Gastroesophageal sphincter (tissue), 4 donors: ENCODE measurements around the gene TNFSF4. TPM values are rescaled to one million over a fixed set of nuclear protein-coding genes. Genes with fewer than 3 reads are reported as not detected.

Experiments
- ATAC-seq: fragments of 150-250 bp; one replicate; pipeline ENCODE4 v1.9.1; 2016; ENCODE audit warnings: mild to moderate bottlenecking, moderate library complexity
- H3K27ac ChIP-seq, 4 donors: fragments of 200-600 bp; sonication (generic) in 3 of 4; 1 replicate in 3 of 4; 2 replicates in 1 of 4; pipeline ENCODE4 v1.5.1; 2016 to 2019
- H3K27me3 ChIP-seq: fragments of 200-600 bp; sonication (generic); one replicate; pipeline ENCODE4 v1.5.1; 2019
- H3K36me3 ChIP-seq, 2 donors: fragments of 200-600 bp; sonication (generic); one replicate each; pipeline ENCODE4 v1.5.1; 2019; ENCODE audit warnings: control low read depth in 1 of 2
- H3K4me1 ChIP-seq, 3 donors: fragments of 200-600 bp; sonication (generic); 1 replicate in 2 of 3; 2 replicates in 1 of 3; pipeline ENCODE4 v1.5.1; 2016 to 2019; ENCODE audit warnings: control low read depth in 2 of 3
- H3K4me3 ChIP-seq, 2 donors: fragments of 200-600 bp; sonication (generic); one replicate each; pipeline ENCODE4 v1.5.1; 2019; ENCODE audit warnings: mild to moderate bottlenecking in 1 of 2, moderate library complexity in 1 of 2
- H3K9me3 ChIP-seq, 3 donors: fragments of 200-600 bp; sonication (generic); one replicate each; pipeline ENCODE4 v1.5.1; 2017 to 2019; ENCODE audit warnings: control low read depth in 2 of 3
- EP300 ChIP-seq: sonication (generic); formaldehyde crosslinking; IDR thresholded peaks from one replicate; pipeline ENCODE4 v1.6.1; 2017; ENCODE audit warnings: antibody characterized with exemption, mild to moderate bottlenecking
- POLR2A ChIP-seq, 2 donors: fragments of 450-650 bp; IDR thresholded peaks; one replicate each; pipeline ENCODE4 v1.6.1; 2017; ENCODE audit warnings: antibody characterized with exemption in 2 of 2, mild to moderate bottlenecking in 2 of 2, moderate library complexity in 1 of 2
- POLR2AphosphoS5 ChIP-seq: sonication (generic); formaldehyde crosslinking; IDR thresholded peaks from one replicate; pipeline ENCODE4 v1.6.1; 2017; ENCODE audit warnings: antibody characterized with exemption
- WGBS, 2 donors: methylation state at CpG; one replicate each; pipeline ENCODE4 v1.1.5; 2018; ENCODE audit warnings: low coverage in 1 of 2; 5-methylcytosine and 5-hydroxymethylcytosine counted together
- total RNA-seq, 4 donors: library from RNA; depleted of rRNA; stranded (reverse); fragments of >200 nt; gene quantifications; one replicate each; pipeline ENCODE4 v1.1.0, GENCODE V29; 2016
- TF ChIP-seq, protein P1 (sequence below), 4 experiments: fragments of 200-600 bp in 2 of 4; fragments of 450-650 bp in 2 of 4; sonication (generic) in 1 of 4; IDR thresholded peaks; one replicate each; pipeline ENCODE4 v1.5.1; 2017 to 2019; ENCODE audit warnings: antibody characterized with exemption in 4 of 4, mild to moderate bottlenecking in 2 of 4, moderate library complexity in 2 of 4

Gene TNFSF4
- total RNA-seq, 4 donors from 2014 or later = 2.6 to 24.0 (median 4.4) TPM

- Histone ChIP-seq H3K27me3 (no peaks in the 10 kb centered on the region), H3K9me3 (peaks cover 0 to 2% (median 0%) of the 10 kb centered on the region in 3 donors), H3K4me1 (no peaks in the 10 kb centered on the region), H3K36me3 (no peaks in the 10 kb centered on the region), H3K4me3 (no peak overlapping the region), H3K27ac (no peak overlapping the region)
- 79 to 85% methylated on average over 2 to 3 of the region's 3 CpGs for WGBS, 2 donors
- no peak for ATAC-seq
- TF ChIP-seq, protein P1, sequence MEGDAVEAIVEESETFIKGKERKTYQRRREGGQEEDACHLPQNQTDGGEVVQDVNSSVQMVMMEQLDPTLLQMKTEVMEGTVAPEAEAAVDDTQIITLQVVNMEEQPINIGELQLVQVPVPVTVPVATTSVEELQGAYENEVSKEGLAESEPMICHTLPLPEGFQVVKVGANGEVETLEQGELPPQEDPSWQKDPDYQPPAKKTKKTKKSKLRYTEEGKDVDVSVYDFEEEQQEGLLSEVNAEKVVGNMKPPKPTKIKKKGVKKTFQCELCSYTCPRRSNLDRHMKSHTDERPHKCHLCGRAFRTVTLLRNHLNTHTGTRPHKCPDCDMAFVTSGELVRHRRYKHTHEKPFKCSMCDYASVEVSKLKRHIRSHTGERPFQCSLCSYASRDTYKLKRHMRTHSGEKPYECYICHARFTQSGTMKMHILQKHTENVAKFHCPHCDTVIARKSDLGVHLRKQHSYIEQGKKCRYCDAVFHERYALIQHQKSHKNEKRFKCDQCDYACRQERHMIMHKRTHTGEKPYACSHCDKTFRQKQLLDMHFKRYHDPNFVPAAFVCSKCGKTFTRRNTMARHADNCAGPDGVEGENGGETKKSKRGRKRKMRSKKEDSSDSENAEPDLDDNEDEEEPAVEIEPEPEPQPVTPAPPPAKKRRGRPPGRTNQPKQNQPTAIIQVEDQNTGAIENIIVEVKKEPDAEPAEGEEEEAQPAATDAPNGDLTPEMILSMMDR (IDR thresholded peaks at IDR 0.05) = no peak
- no peak for TF ChIP-seq EP300
- TF ChIP-seq POLR2A (IDR thresholded peaks at IDR 0.05) = no peak
- TF ChIP-seq POLR2AphosphoS5 = no peak
Measured at GRCh38 chr1:173222149-173223030, 15.3 kb upstream of the TNFSF4 start.

DNA sequence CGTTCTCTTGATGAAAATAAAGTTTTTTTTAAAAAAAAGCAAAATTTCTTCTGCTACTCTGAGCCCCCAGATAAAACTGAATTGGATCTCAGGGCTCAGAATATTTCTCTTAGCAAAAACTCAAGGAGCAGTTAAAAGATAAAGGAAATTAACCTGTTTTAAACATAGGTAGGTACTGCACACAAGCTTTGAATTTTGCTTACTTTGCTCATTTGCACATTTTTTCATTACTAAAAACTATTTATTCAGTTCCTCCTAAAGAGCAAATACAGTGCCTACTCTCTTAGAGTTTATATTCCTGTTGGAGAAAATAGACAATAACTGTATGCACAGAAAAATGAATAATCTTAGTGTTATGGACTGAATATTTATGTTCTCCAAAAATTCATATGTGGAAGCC is 13.0 kb upstream of the TNFSF4 start:
- Histone ChIP-seq H3K4me1 (no peaks in the 10 kb centered on the region), H3K27me3 (no peaks in the 10 kb centered on the region), H3K36me3 (no peaks in the 10 kb centered on the region), H3K9me3 (no peaks in the 10 kb centered on the region), H3K27ac (no peak overlapping the region), H3K4me3 (no peak overlapping the region)
- 83 to 100% methylated on average over 1 of the region's 1 CpG for WGBS, 2 donors
- TF ChIP-seq, protein P1 (IDR thresholded peaks at IDR 0.05) = no peak
- TF ChIP-seq EP300 (no peak), POLR2AphosphoS5 (no peak), POLR2A (IDR thresholded peaks at IDR 0.05) (no peak)
- no peak for ATAC-seq

DNA sequence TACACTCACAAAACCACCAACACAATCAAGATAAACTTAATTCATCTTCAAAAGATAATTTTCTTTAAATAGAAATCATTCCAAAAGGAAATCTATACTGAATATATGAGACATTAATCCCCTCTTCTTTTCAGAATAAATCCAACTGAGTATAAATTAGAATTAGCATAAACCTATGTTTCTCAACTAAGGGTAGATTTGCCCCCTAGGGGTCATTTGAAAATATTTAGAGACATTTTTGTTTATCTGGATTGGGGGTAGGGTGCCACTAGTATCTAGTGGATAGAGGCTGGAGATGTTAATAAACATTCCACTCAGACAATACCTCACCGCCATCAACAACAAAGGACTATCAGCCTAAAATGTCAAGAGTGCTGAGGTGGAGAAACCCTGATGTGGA is 6.5 kb upstream of the TNFSF4 start:
- H3K36me3 ChIP-seq = no peaks in the 10 kb centered on the region
- no peaks in the 10 kb centered on the region for H3K9me3 ChIP-seq
- WGBS, 2 donors = 100% methylated on average over 1 of the region's 1 CpG
- H3K4me3 ChIP-seq = no peak overlapping the region
- H3K27me3 ChIP-seq = no peaks in the 10 kb centered on the region
- H3K4me1 ChIP-seq = no peaks in the 10 kb centered on the region
- no peak overlapping the region for H3K27ac ChIP-seq
- TF ChIP-seq POLR2AphosphoS5 (no peak), POLR2A (IDR thresholded peaks at IDR 0.05) (no peak), EP300 (no peak)
- TF ChIP-seq, protein P1 (IDR thresholded peaks at IDR 0.05) = no peak
- ATAC-seq = no peak

- Histone ChIP-seq H3K4me1 (peaks cover 0 to 6% (median 0%) of the 10 kb centered on the region in 3 donors), H3K9me3 (no peaks in the 10 kb centered on the region)
Measured at GRCh38 chr1:173212952-173213491, 5.9 kb upstream of the TNFSF4 start.

More at GRCh38 chr1:173212952-173213491, 5.9 kb upstream of the TNFSF4 start:
- no peak for TF ChIP-seq POLR2A (IDR thresholded peaks at IDR 0.05)
- TF ChIP-seq POLR2AphosphoS5 = no peak
- no peak for TF ChIP-seq EP300
- TF ChIP-seq, protein P1 (IDR thresholded peaks at IDR 0.05) = no peak
- no peak for ATAC-seq
- Histone ChIP-seq H3K27ac (no peak overlapping the region), H3K4me3 (no peak overlapping the region), H3K36me3 (no peaks in the 10 kb centered on the region), H3K27me3 (no peaks in the 10 kb centered on the region)
- WGBS, 2 donors = 82 to 97% methylated on average over 2 of the region's 2 CpGs
